HepG2 (cell line): Measurements from ENCODE around the gene SCUBE1. TPM values are rescaled to one million over a fixed set of nuclear protein-coding genes. Genes with fewer than 3 reads are reported as not detected.

Experiments used
- ESRRA ChIP-seq: sonication (generic); formaldehyde crosslinking; IDR thresholded peaks from 2 replicates; pipeline ENCODE4 v1.5.1; 2020; ENCODE audit warnings: mild to moderate bottlenecking, low read depth, missing genetic modification reagents
- KLF13 ChIP-seq: sonication (generic); formaldehyde crosslinking; IDR thresholded peaks from 2 replicates; pipeline ENCODE4 v1.4.0; 2020; ENCODE audit warnings: mild to moderate bottlenecking, missing genetic modification reagents
- PCBP1 ChIP-seq: fragments of 200-400 bp; formaldehyde crosslinking; IDR thresholded peaks from 2 replicates; pipeline ENCODE4 v1.6.1; 2017; ENCODE audit warnings: mild to moderate bottlenecking, low read depth, low read length, borderline replicate concordance
- RXRB ChIP-seq: IDR thresholded peaks from 2 replicates; pipeline ENCODE4 v1.6.1; 2016; ENCODE audit warnings: borderline replicate concordance, missing genetic modification reagents, missing compliant biosample characterization
- ZNF225 ChIP-seq: sonication (generic); formaldehyde crosslinking; IDR thresholded peaks from 2 replicates; pipeline ENCODE4 v1.4.0; 2020; ENCODE audit warnings: mild to moderate bottlenecking, missing genetic modification reagents
- ZNF264 ChIP-seq: sonication (generic); formaldehyde crosslinking; IDR thresholded peaks from 2 replicates; pipeline ENCODE4 v1.4.0; 2020; ENCODE audit warnings: missing genetic modification reagents
- ZNF382 ChIP-seq: sonication (generic); formaldehyde crosslinking; IDR thresholded peaks from 2 replicates; pipeline ENCODE4 v1.5.0; 2020; ENCODE audit warnings: missing genetic modification reagents, mild to moderate bottlenecking, borderline replicate concordance
- polyA plus RNA-seq, 8 experiments: library from polyadenylated mRNA; depleted of rRNA in 3 of 8; stranded (reverse) in 7 of 8; unstranded in 1 of 8; fragments of >200 nt; fragmentation: Illumina TruSeq in 4 of 8; extraction: Trizol in 4 of 8; gene quantifications; 2 replicates each; pipeline versions ENCODE4 v1.2.1 to v1.2.3, GENCODE V29; 2011 to 2016; ENCODE audit warnings: low read depth in 4 of 8, missing spikeins in 1 of 8, mixed read lengths in 1 of 8; ENCODE audit not compliant: insufficient read depth in 1 of 8
- total RNA-seq, 5 experiments: library from RNA; depleted of rRNA; stranded (reverse); fragments of >200 nt; fragmentation: Illumina TruSeq; extraction: Trizol; gene quantifications; 2 replicates each; pipeline ENCODE4 v1.2.3, GENCODE V29; 2016; ENCODE audit warnings: low read depth in 1 of 5
- TF ChIP-seq, protein P1 (sequence below): sonication (generic); formaldehyde crosslinking; conservative IDR thresholded peaks from 2 replicates; pipeline ENCODE4 v1.4.0; 2020; ENCODE audit warnings: missing genetic modification reagents
- TF ChIP-seq, protein P2 (sequence below): sonication (generic); formaldehyde crosslinking; IDR thresholded peaks from 2 replicates; pipeline ENCODE4 v1.5.0; 2020; ENCODE audit warnings: missing genetic modification reagents, mild to moderate bottlenecking, borderline replicate concordance
- TF ChIP-seq, protein P3 (sequence below): sonication (generic); formaldehyde crosslinking; IDR thresholded peaks from 2 replicates; pipeline ENCODE4 v1.5.0; 2020; ENCODE audit warnings: mild to moderate bottlenecking, missing genetic modification reagents, moderate library complexity
- TF ChIP-seq, protein P4 (sequence below): sonication (generic); formaldehyde crosslinking; conservative IDR thresholded peaks from 2 replicates; pipeline ENCODE4 v1.8.0; 2022; ENCODE audit warnings: mild to moderate bottlenecking, moderate library complexity, missing genetic modification reagents
- TF ChIP-seq, protein P5 (sequence below), 2 experiments: fragments of 450-650 bp in 1 of 2; sonication (generic) in 1 of 2; formaldehyde crosslinking in 1 of 2; IDR thresholded peaks; 2 replicates each; pipeline versions ENCODE4 v1.6.1 to v1.8.0; 2016 to 2022; ENCODE audit warnings: antibody characterized with exemption in 1 of 2, mild to moderate bottlenecking in 1 of 2, missing genetic modification reagents in 1 of 2

SCUBE1 gene
- total and polyA plus RNA-seq, 2 of the 13 experiments (the other 11 are each of a cell fraction or from before 2014, with no cell fraction given) = under 0.01 to 0.05 TPM

DNA sequence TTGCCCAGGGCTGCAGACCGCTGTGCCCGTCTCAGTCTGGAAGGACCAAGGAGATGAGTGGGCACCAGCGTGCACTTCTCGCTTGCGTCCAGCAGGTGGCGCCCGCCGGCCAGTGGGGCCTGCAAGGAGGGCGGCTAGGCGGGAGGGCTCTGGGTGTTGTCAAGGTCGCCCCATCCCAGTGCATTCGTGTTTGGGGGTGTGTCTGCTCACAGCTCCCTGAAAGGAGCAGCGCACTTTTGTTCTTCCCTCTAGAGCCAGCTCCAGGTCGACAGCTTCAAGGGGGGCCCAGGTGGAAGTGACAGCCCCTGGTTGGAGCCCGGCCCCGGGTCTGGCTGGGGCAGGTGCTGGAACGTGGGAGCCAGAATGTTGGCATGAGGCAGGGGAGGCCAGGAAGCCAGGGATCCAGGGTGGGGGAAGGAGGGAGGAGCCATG, 45.3 kb upstream of the SCUBE1 start (continued):
- peak; percentile 46; the same call in 1 of the 2 replicates for TF ChIP-seq RXRB (CRISPR knock-in tag)
- 0 out of 2 replicates have a peak, but pooled peaks have one; percentile 38 for TF ChIP-seq PCBP1
- TF ChIP-seq, protein P1, sequence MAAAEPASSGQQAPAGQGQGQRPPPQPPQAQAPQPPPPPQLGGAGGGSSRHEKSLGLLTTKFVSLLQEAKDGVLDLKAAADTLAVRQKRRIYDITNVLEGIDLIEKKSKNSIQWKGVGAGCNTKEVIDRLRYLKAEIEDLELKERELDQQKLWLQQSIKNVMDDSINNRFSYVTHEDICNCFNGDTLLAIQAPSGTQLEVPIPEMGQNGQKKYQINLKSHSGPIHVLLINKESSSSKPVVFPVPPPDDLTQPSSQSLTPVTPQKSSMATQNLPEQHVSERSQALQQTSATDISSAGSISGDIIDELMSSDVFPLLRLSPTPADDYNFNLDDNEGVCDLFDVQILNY (CRISPR knock-in tag) = 0 out of 2 replicates have a peak, but pooled peaks have one; percentile 18
- 0 out of 2 replicates have a peak, but pooled peaks have one; percentile 37 for TF ChIP-seq ESRRA (CRISPR knock-in tag)
- 0 out of 2 replicates have a peak, but pooled peaks have one; percentile 50 for TF ChIP-seq ZNF225
- peak; percentile 63; the same call in 1 of the 2 replicates for TF ChIP-seq ZNF264 (CRISPR knock-in tag)
- no peak for TF ChIP-seq ZNF382 (CRISPR knock-in tag)
- TF ChIP-seq, protein P2, sequence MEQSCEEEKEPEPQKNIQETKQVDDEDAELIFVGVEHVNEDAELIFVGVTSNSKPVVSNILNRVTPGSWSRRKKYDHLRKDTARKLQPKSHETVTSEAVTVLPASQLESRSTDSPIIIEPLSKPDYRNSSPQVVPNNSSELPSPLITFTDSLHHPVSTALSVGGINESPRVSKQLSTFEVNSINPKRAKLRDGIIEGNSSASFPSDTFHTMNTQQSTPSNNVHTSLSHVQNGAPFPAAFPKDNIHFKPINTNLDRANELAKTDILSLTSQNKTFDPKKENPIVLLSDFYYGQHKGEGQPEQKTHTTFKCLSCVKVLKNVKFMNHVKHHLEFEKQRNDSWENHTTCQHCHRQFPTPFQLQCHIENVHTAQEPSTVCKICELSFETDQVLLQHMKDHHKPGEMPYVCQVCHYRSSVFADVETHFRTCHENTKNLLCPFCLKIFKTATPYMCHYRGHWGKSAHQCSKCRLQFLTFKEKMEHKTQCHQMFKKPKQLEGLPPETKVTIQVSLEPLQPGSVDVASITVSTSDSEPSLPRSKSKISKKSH (CRISPR knock-in tag) = 0 out of 2 replicates have a peak, but pooled peaks have one; percentile 64
- peak; percentile 58; the same call in 1 of the 2 replicates for TF ChIP-seq KLF13 (CRISPR knock-in tag)
- TF ChIP-seq, protein P3, sequence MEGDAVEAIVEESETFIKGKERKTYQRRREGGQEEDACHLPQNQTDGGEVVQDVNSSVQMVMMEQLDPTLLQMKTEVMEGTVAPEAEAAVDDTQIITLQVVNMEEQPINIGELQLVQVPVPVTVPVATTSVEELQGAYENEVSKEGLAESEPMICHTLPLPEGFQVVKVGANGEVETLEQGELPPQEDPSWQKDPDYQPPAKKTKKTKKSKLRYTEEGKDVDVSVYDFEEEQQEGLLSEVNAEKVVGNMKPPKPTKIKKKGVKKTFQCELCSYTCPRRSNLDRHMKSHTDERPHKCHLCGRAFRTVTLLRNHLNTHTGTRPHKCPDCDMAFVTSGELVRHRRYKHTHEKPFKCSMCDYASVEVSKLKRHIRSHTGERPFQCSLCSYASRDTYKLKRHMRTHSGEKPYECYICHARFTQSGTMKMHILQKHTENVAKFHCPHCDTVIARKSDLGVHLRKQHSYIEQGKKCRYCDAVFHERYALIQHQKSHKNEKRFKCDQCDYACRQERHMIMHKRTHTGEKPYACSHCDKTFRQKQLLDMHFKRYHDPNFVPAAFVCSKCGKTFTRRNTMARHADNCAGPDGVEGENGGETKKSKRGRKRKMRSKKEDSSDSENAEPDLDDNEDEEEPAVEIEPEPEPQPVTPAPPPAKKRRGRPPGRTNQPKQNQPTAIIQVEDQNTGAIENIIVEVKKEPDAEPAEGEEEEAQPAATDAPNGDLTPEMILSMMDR = peak; percentile 99
- TF ChIP-seq, protein P4, sequence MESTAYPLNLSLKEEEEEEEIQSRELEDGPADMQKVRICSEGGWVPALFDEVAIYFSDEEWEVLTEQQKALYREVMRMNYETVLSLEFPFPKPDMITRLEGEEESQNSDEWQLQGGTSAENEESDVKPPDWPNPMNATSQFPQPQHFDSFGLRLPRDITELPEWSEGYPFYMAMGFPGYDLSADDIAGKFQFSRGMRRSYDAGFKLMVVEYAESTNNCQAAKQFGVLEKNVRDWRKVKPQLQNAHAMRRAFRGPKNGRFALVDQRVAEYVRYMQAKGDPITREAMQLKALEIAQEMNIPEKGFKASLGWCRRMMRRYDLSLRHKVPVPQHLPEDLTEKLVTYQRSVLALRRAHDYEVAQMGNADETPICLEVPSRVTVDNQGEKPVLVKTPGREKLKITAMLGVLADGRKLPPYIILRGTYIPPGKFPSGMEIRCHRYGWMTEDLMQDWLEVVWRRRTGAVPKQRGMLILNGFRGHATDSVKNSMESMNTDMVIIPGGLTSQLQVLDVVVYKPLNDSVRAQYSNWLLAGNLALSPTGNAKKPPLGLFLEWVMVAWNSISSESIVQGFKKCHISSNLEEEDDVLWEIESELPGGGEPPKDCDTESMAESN (CRISPR knock-in tag) = 0 out of 2 replicates have a peak, but pooled peaks have one; percentile 29
- TF ChIP-seq, protein P5, sequence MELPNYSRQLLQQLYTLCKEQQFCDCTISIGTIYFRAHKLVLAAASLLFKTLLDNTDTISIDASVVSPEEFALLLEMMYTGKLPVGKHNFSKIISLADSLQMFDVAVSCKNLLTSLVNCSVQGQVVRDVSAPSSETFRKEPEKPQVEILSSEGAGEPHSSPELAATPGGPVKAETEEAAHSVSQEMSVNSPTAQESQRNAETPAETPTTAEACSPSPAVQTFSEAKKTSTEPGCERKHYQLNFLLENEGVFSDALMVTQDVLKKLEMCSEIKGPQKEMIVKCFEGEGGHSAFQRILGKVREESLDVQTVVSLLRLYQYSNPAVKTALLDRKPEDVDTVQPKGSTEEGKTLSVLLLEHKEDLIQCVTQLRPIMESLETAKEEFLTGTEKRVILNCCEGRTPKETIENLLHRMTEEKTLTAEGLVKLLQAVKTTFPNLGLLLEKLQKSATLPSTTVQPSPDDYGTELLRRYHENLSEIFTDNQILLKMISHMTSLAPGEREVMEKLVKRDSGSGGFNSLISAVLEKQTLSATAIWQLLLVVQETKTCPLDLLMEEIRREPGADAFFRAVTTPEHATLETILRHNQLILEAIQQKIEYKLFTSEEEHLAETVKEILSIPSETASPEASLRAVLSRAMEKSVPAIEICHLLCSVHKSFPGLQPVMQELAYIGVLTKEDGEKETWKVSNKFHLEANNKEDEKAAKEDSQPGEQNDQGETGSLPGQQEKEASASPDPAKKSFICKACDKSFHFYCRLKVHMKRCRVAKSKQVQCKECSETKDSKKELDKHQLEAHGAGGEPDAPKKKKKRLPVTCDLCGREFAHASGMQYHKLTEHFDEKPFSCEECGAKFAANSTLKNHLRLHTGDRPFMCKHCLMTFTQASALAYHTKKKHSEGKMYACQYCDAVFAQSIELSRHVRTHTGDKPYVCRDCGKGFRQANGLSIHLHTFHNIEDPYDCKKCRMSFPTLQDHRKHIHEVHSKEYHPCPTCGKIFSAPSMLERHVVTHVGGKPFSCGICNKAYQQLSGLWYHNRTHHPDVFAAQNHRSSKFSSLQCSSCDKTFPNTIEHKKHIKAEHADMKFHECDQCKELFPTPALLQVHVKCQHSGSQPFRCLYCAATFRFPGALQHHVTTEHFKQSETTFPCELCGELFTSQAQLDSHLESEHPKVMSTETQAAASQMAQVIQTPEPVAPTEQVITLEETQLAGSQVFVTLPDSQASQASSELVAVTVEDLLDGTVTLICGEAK (IDR thresholded peaks at IDR 0.05) = no peak
- TF ChIP-seq, protein P5 (CRISPR knock-in tag; IDR thresholded peaks at IDR 0.05) = no peak
